ENCODE results near the gene MAPKAPK2.
A peak's percentile ranks its signal among the peaks of the same experiment; 100 is the strongest.

Gene MAPKAPK2

GRCh38 chr1:206684478-206685333 lies at the start of gene MAPKAPK2:
MAPKAPK2 (plus strand) TSS chr1:206684905; CDS start chr1:206685230, 325 bp downstream.
- peaks cover 5% of the 10 kb centered on the region; the same call in 1 of the 2 replicates for H3K4me1 ChIP-seq (ENCODE audit: control insufficient read depth, insufficient read depth, low read length)
- ChIA-PET CTCF (interaction anchor here (3.0 kb wide), 1 partner anchor 21 kb away, joined by 16 read pairs; no protein-coding TSS in a partner anchor), POLR2A (interaction anchor here (0.5 to 1.8 kb wide), 6 partner anchors 10 to 72 kb away, joined by 3 to 9 read pairs (median 4); partner anchors contain the start of genes DYRK3 and EIF2D)
- H3K9me3 ChIP-seq (ENCODE audit: control insufficient read depth, insufficient read depth, low read depth, low read length) = no peaks in the 10 kb centered on the region
- H3K36me3 ChIP-seq (ENCODE audit: control insufficient read depth in 2 of 2, insufficient read depth in 1 of 2, low read length in 2 of 2) = no peaks in the 10 kb centered on the region
- peak within 1 kb of the TSS; percentile 50 for H3K27ac ChIP-seq (ENCODE audit: extremely low read depth, low read depth, low read length)
- peak within 1 kb of the TSS; percentile 73 for H3K4me3 ChIP-seq (ENCODE audit: low read depth, low read length)
- no peak for TF ChIP-seq ZBTB7A (tag by site-specific recombination; IDR thresholded peaks at IDR 0.05; ENCODE audit: low read depth)
- no peak for TF ChIP-seq ZNF777 (tag by site-specific recombination; IDR thresholded peaks at IDR 0.05; ENCODE audit: borderline replicate concordance)
- peak; percentile 73 for TF ChIP-seq KLF8 (tag by site-specific recombination; IDR thresholded peaks at IDR 0.05)
- peak; percentile 60 for TF ChIP-seq SP2 (tag by site-specific recombination; IDR thresholded peaks at IDR 0.05)
- no peak for TF ChIP-seq IKZF3 (tag by site-specific recombination; IDR thresholded peaks at IDR 0.05)
- TF ChIP-seq ZNF548 (tag by site-specific recombination; IDR thresholded peaks at IDR 0.05) = no peak
- TF ChIP-seq ZFP69B (tag by site-specific recombination; IDR thresholded peaks at IDR 0.05) = peak; percentile 78
- TF ChIP-seq ZNF654 (tag by site-specific recombination; IDR thresholded peaks at IDR 0.05; ENCODE audit: low read depth) = no peak
- TF ChIP-seq, protein P1, sequence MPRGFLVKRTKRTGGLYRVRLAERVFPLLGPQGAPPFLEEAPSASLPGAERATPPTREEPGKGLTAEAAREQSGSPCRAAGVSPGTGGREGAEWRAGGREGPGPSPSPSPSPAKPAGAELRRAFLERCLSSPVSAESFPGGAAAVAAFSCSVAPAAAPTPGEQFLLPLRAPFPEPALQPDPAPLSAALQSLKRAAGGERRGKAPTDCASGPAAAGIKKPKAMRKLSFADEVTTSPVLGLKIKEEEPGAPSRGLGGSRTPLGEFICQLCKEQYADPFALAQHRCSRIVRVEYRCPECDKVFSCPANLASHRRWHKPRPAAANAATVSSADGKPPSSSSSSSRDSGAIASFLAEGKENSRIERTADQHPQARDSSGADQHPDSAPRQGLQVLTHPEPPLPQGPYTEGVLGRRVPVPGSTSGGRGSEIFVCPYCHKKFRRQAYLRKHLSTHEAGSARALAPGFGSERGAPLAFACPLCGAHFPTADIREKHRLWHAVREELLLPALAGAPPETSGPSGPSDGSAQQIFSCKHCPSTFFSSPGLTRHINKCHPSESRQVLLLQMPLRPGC (tag by site-specific recombination; IDR thresholded peaks at IDR 0.05) = no peak
- peak; percentile 42 for TF ChIP-seq ZNF335 (tag by site-specific recombination; conservative IDR thresholded peaks at IDR 0.05)
- TF ChIP-seq KLF7 (tag by site-specific recombination; IDR thresholded peaks at IDR 0.05; ENCODE audit: borderline replicate concordance) = no peak
- no peak for TF ChIP-seq GLI4 (tag by site-specific recombination; IDR thresholded peaks at IDR 0.05)
- no peak for TF ChIP-seq ZNF350 (tag by site-specific recombination; IDR thresholded peaks at IDR 0.05)
- TF ChIP-seq MZF1 (tag by site-specific recombination; IDR thresholded peaks at IDR 0.05; ENCODE audit: borderline replicate concordance) = no peak
- no peak for TF ChIP-seq ZNF621 (tag by site-specific recombination; IDR thresholded peaks at IDR 0.05)
- no peak for TF ChIP-seq ZNF239 (tag by site-specific recombination; IDR thresholded peaks at IDR 0.05)
- peak; percentile 85 for TF ChIP-seq ZNF692 (tag by site-specific recombination; IDR thresholded peaks at IDR 0.05)
- TF ChIP-seq CTCF (tag by site-specific recombination; IDR thresholded peaks at IDR 0.05) = no peak
- peak; percentile 81 for TF ChIP-seq KLF9 (tag by site-specific recombination; IDR thresholded peaks at IDR 0.05; ENCODE audit: low read depth)
- TF ChIP-seq ZNF169 (tag by site-specific recombination; IDR thresholded peaks at IDR 0.05) = no peak
- no peak for TF ChIP-seq ZFP3 (tag by site-specific recombination; IDR thresholded peaks at IDR 0.05; ENCODE audit: low read depth)
- no peak for TF ChIP-seq ZNF596 (tag by site-specific recombination; IDR thresholded peaks at IDR 0.05)
- no peak for TF ChIP-seq GLIS1 (tag by site-specific recombination; IDR thresholded peaks at IDR 0.05)
- TF ChIP-seq ZNF792 (tag by site-specific recombination; IDR thresholded peaks at IDR 0.05) = no peak
- 0 out of 2 replicates have a peak, but pooled peaks have one; percentile 62 for TF ChIP-seq KLF16 (tag by site-specific recombination; IDR thresholded peaks at IDR 0.05)
- no peak for TF ChIP-seq EGR2 (tag by site-specific recombination; IDR thresholded peaks at IDR 0.05; ENCODE audit: low read depth)
- no peak for TF ChIP-seq ZNF707 (tag by site-specific recombination; IDR thresholded peaks at IDR 0.05)
- TF ChIP-seq RBAK (tag by site-specific recombination; IDR thresholded peaks at IDR 0.05) = no peak
- no peak for TF ChIP-seq ZNF19 (tag by site-specific recombination; IDR thresholded peaks at IDR 0.05; ENCODE audit: low read depth)
- peak; percentile 19 for TF ChIP-seq ZBTB26 (tag by site-specific recombination; optimal IDR thresholded peaks at IDR 0.05)
- TF ChIP-seq SP7 (tag by site-specific recombination; IDR thresholded peaks at IDR 0.05) = 0 out of 2 replicates have a peak, but pooled peaks have one; percentile 33
- TF ChIP-seq ZNF311 (tag by site-specific recombination; IDR thresholded peaks at IDR 0.05; ENCODE audit: borderline replicate concordance) = no peak
- TF ChIP-seq SALL2 (tag by site-specific recombination; IDR thresholded peaks at IDR 0.05; ENCODE audit: borderline replicate concordance) = no peak
- TF ChIP-seq MYNN (tag by site-specific recombination; IDR thresholded peaks at IDR 0.05; ENCODE audit: borderline replicate concordance) = no peak

Measured in HEK293 (cell line).